GM12873 (cell line): ENCODE measurements around the gene SLC39A10.

Experiments used
- CTCF ChIP-seq: IDR thresholded peaks from 2 replicates; pipeline ENCODE4 v1.5.1; 2012; ENCODE audit warnings: low read depth, mild to moderate bottlenecking, moderate library complexity, low read length, control low read depth; ENCODE audit not compliant: insufficient read depth; ENCODE audit errors: missing control alignments

Gene SLC39A10

GRCh38 chr2:195677884-195678283 is 20.9 kb downstream of the SLC39A10 start:
- TF ChIP-seq CTCF = no peak

GRCh38 chr2:195682077-195682476 is 25.1 kb downstream of the SLC39A10 start:
- no peak for TF ChIP-seq CTCF

GRCh38 chr2:195683174-195683573 is 26.1 kb downstream of the SLC39A10 start:
- TF ChIP-seq CTCF = no peak

GRCh38 chr2:195686564-195686963 is 29.5 kb downstream of the SLC39A10 start:
- TF ChIP-seq CTCF = no peak

- TF ChIP-seq CTCF = no peak
Observed at GRCh38 chr2:195687320-195688086, 30.5 kb downstream of the SLC39A10 start.

GRCh38 chr2:195694553-195694952 is 37.5 kb downstream of the SLC39A10 start:
- no peak for TF ChIP-seq CTCF

GRCh38 chr2:195695002-195695631 is 38.1 kb downstream of the SLC39A10 start:
- TF ChIP-seq CTCF = no peak
